ENCODE measurements around the gene TOP1.
"Not testable (repeated sequence)": the region's sequence is repeated elsewhere in the genome, so short reads cannot be mapped to it uniquely, and the experiment has no call there.

The TOP1 gene

GRCh38 chr20:41095110-41095969 is 66.7 kb downstream of the TOP1 start:
- DNase-seq, result peak; percentile 57

- no peak for DNase-seq
Observed at GRCh38 chr20:41098703-41099250, 70.2 kb downstream of the TOP1 start.

- DNase-seq, result no peak
Observed at GRCh38 chr20:41100001-41100480, 71.4 kb downstream of the TOP1 start.

GRCh38 chr20:41101660-41102059 is 73.0 kb downstream of the TOP1 start:
- no peak for DNase-seq

- no peak for DNase-seq
Observed at GRCh38 chr20:41108531-41108930, 79.9 kb downstream of the TOP1 start.

GRCh38 chr20:41110012-41110411 is 81.4 kb downstream of the TOP1 start:
- no peak for DNase-seq

GRCh38 chr20:41110930-41111577 is 82.4 kb downstream of the TOP1 start:
- DNase-seq, result no peak

- DNase-seq, result no peak
Observed at GRCh38 chr20:41111578-41111951, 82.9 kb downstream of the TOP1 start.

- DNase-seq, result no peak
Observed at GRCh38 chr20:41116282-41116956, 87.8 kb downstream of the TOP1 start.

GRCh38 chr20:41118159-41118558 is 89.5 kb downstream of the TOP1 start:
- not testable (repeated sequence) for DNase-seq

- no peak for DNase-seq
Observed at GRCh38 chr20:41118632-41119031, 90.0 kb downstream of the TOP1 start.

GRCh38 chr20:41119614-41120561 is 91.3 kb downstream of the TOP1 start:
- no peak for DNase-seq

GRCh38 chr20:41121399-41121798 is 92.8 kb downstream of the TOP1 start:
- no peak for DNase-seq

- no peak for DNase-seq
Observed at GRCh38 chr20:41123631-41124030, 95.0 kb downstream of the TOP1 start.

- DNase-seq, result no peak
Observed at GRCh38 chr20:41124451-41125094, 96.0 kb downstream of the TOP1 start.

- DNase-seq, result no peak
Observed at GRCh38 chr20:41125530-41126457, 97.2 kb downstream of the TOP1 start.

GRCh38 chr20:41126719-41127118 is 98.1 kb downstream of the TOP1 start:
- no peak for DNase-seq

- not testable (repeated sequence) for DNase-seq
Observed at GRCh38 chr20:41128317-41128716, 99.7 kb downstream of the TOP1 start.

- DNase-seq, result no peak
Observed at GRCh38 chr20:41131594-41132387, 103.2 kb downstream of the TOP1 start.

GRCh38 chr20:41132388-41132775 is 103.8 kb downstream of the TOP1 start:
- not testable (repeated sequence) for DNase-seq
